Loucy (cell line): Measurements from ENCODE around the gene ELOVL1.

Source experiments
- EZH2phosphoT487 ChIP-seq: fragments of 200-600 bp; IDR thresholded peaks from 2 replicates; pipeline ENCODE4 v1.6.1; 2018; ENCODE audit warnings: antibody characterized with exemption, mild to moderate bottlenecking, moderate library complexity, borderline replicate concordance
- TF ChIP-seq, protein P1 (sequence below): fragments of 200-600 bp; sonication (generic); conservative IDR thresholded peaks from 2 replicates; pipeline ENCODE4 v1.5.1; 2014; ENCODE audit warnings: mild to moderate bottlenecking, antibody characterized with exemption, low read length

DNA sequence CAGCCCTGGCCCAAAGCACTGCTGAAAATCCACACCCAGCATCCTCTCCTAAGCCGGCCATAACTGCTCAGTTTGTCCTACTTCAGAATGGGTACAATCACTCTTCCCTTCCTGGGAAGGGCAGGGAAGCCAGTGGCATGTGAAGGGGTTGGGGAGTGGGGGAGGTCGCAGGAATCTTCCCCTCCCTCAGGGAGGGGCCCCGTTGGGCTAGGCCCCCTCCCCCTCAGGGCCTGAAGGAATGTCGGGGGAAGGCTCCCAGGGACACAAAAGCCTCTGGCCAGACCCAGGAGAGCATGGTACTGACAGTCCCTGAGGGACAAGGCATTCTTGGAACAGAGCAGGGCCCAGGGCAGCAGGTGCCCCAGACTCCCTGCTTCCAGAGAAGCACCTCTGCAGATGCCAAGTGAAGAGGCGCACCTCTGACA, 1.2 kb downstream of the ELOVL1 start:
- TF ChIP-seq, protein P1, sequence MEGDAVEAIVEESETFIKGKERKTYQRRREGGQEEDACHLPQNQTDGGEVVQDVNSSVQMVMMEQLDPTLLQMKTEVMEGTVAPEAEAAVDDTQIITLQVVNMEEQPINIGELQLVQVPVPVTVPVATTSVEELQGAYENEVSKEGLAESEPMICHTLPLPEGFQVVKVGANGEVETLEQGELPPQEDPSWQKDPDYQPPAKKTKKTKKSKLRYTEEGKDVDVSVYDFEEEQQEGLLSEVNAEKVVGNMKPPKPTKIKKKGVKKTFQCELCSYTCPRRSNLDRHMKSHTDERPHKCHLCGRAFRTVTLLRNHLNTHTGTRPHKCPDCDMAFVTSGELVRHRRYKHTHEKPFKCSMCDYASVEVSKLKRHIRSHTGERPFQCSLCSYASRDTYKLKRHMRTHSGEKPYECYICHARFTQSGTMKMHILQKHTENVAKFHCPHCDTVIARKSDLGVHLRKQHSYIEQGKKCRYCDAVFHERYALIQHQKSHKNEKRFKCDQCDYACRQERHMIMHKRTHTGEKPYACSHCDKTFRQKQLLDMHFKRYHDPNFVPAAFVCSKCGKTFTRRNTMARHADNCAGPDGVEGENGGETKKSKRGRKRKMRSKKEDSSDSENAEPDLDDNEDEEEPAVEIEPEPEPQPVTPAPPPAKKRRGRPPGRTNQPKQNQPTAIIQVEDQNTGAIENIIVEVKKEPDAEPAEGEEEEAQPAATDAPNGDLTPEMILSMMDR = no peak
- TF ChIP-seq EZH2phosphoT487 = no peak
